SHP77 (cell line): ENCODE data around the gene CAPN15.

Experiments used
- DNase-seq, 2 experiments: peaks; one replicate each; lab custom pipeline; 2025; lab: John Stamatoyannopoulos, UW

Gene CAPN15

DNA sequence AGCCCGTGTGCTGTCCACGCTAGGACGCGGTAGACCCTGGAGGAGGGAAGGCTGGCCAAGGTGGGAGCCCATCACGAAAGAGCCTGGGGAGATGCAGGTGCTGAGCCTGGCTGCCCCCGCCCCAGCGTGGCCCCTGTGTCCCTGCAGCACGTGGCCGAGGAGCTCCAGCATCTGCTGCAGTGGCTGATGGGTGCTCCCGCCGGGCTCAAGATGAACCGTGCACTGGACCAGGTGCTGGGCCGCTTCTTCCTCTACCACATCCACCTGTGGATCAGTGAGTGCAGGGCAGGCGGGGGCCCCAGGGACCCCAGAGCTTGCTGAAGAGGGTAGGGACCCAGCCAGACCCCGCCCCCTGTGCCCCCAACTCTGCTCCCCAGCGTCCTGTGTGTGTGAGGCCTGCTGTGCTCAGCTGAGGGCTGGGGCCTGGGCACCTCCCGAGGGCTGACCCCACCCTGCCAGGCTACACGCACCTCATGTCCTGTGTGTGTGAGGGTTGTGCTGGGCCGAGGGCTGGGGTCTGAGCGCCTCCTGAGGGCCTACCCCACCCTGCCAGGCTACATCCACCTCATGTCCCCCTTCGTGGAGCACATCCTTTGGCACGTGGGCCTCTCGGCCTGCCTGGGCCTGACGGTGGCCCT is 50.8 kb downstream of the CAPN15 start:
- no peak for DNase-seq

- DNase-seq = peak; percentile 63 to 82
Observed at GRCh38 chr16:578870-579405, 51.4 kb downstream of the CAPN15 start.

GRCh38 chr16:580141-580945 is 52.8 kb downstream of the CAPN15 start:
- DNase-seq = no peak

DNA sequence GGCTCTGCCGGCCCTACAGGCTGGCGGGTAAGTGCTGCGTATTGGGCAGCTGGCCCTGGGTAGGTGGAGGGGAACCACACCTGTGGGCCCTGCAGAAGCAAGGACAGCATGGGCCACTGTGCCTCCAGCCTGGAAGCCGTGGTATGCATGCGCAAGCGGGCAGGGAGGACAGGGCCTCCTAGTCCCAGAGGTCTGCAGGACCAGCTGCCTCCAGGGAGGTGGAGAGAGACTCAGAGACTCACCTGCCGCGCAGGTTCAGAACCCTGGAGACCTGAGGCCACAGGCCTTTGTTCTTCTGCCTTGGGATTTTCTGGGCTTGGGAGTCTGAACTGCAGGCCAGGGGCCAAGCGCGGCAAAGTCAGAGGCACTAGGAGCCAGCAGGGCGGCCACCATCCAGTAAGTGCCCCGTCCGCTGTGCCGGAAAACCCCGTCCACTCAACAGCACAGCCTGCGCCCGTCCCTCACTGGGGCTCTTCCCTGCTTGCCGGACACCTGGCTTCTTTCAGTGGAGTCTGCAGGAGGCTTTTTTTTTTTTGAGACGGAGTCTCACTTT is 53.5 kb downstream of the CAPN15 start:
- no peak for DNase-seq

DNA sequence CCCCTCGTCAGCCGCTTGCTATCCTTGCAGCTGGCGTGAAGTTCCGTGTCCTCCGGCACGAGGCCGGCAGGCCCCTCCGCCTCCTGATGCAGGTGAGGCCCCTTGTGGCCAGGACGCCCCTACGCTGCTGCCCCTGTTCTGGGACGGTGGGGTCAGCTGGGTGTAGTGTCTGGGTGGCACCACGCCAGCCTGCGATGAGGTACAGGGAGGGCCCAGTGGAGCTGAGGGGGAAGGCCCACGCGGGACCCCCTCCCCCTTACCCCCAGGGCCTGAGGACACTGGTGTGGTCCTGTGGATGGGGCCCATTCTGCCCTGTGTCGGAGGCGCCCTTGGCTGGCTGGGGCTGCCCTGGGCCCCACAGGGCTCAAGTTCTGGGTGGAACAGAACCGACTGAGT is 54.7 kb downstream of the CAPN15 start:
- DNase-seq = no peak

GRCh38 chr16:582614-583331 is 55.3 kb downstream of the CAPN15 start:
- no peak for DNase-seq

- DNase-seq = no peak
Observed at GRCh38 chr16:583470-583814, 55.9 kb downstream of the CAPN15 start.

DNA sequence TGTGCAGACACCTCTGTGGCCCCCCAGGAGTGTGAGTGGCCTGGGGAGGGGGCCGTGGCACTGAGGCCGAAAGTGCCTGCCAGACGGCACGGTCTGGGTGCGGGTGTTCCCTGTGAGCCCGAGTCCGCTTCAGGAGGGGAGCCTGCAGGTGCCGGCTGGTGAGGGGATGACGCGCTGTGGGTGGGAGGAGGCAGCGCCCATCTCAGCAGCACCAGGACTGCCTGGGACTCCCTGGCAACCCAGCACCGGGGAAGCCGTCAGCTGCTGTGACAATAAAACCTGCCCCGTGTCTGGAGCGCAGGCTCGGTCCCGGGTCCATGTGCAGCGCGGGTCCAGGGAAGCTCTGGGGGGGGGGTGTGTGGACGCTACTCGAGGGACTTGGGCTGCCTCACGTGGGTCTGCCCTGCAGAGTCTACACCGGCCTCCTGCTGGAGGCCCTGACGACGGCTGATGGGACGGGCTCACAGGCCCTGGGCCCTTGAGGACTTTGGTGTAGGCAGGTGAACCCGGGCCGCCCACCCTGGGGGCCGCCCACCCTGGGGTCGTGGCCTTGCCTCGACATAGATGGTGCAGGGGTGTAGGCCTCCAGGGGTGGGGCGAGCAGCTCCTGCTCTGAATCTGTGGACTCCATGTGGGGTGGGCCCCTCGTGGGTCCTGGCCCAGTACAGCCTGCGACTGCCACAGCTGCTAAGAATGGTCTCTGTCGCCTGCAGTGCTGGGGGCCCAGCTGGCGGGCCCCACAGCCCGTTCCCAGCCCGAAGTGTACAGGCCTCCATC is 56.5 kb downstream of the CAPN15 start:
- DNase-seq = peak in 1 of 2 experiments; percentile 57

- peak in 1 of 2 experiments; percentile 48 for DNase-seq
Observed at GRCh38 chr16:585351-585750, 57.8 kb downstream of the CAPN15 start.

GRCh38 chr16:586047-586644 is 58.6 kb downstream of the CAPN15 start:
- no peak for DNase-seq

GRCh38 chr16:586645-587590 is 59.4 kb downstream of the CAPN15 start:
- no peak for DNase-seq

DNA sequence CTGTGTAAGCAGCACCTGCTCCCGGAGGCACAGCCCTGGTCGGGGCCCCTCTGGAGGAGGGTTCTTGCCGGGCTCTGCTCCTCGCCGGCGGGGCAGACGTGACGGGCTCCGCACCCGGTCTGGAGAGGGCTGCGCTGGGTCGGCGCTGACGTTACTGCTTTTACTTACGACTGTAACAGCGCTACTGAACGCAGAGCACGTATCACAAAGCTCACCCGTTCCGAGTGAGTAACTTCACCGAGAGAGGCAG is 61.1 kb downstream of the CAPN15 start:
- DNase-seq = no peak

DNA sequence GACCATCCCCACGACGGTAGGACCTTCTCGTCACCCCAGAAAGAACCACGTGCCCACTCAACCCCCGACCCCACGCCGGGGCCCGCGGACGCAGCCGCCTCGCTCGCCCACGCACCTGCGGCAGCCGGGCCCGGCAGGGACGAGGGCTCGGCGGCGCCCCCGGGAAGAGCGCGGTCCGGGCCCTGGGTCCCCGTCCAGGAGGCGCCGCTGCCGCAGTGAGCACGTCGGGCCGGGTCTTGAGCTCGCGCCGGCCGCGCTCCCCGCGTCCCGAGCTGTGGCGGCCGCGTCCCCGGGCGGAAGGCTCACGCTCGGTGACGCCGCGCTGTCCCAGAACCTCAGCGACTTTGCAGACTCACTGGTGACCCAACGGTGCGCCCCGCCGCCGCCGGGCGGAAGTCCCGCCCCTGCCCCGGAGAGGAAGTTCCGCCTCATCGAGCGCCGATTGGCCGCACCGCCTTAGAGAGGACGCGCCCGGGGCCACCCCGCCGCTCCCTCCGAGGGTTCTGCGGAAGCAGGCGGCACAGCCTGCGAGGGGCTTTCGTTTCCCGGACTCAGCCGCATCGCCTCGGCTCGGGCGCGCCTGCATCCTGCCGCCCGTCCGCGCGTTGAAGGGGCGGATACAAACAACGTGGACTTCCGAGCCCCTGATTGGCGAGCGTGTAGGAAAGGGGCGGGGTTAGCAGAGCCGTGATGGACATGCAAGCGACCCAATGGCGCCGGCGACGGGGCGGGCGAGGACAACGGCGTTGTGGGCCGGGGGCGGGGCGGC is 61.6 kb downstream of the CAPN15 start:
- peak; percentile 86 to 88 for DNase-seq

DNA sequence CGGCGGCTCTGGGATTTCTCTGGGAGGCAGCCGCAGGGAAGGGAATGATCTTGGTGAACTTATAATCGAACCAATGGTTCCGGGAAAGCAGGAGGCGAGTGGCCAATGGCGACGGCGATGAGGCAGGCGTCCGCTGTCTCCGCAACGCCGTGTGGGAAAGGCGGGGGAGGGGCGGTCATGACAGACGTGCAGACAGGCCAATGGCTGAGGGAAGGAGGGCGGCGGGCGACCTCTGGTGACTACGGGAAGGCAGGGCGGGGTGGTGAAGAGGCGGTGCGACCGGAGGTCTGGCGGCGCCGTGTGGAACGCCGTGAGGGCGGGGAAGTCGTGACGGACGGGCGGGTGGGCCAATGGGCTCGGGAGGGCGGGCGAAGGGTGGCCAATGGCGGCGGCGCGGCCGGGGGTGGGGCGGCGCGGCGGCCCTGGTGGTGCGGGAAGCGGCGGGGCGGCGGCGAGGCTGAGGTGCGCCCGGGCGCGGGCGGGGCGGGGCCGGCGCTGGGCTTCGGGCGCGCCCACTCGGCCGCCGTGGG is 62.2 kb downstream of the CAPN15 start, which contains the start of gene RAB40C:
TSS of gene RAB40C (plus strand) at position 409 of the 530 bp plus-strand sequence. CDS start 226 bp downstream, outside the sequence.
- peak; percentile 92 to 97 for DNase-seq

GRCh38 chr16:590188-590814 is 62.8 kb downstream of the CAPN15 start:
- no peak for DNase-seq

DNA sequence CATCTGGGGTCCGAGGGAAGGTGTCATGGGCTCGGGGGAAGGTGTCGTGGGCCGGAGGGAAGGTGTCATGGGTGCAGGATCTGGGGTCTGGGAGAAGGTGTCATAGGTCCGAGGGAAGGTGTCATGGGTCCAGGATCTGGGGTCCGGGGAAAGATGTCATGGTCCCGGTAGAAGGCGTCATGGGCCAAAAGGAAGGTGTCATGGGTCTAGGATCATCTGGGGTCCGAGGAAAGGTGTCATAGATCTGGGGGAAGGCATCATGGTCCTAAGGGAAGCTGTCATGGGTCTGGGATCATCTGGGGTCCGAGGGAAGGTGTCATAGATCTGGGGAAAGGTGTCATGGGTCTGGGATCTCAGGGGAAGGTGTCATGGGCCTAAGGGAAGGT is 63.3 kb downstream of the CAPN15 start:
- DNase-seq = no peak

DNA sequence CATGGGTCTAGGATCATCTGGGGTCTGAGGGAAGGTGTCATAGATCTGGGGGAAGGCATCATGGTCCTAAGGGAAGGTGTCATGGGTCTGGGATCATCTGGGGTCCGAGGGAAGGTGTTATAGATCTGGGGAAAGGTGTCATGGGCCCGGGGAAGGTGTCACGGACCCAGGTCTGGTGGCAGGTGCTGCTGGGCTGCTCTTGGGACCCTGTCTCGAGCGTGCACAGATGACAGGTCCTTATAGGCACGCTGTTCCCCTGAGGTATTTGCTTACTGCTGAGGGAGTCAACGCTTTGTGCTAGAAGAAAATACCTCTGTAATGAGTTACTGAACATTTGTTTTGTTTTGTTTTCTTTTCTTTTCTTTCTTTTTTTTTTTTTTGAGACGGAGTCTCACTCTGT is 63.7 kb downstream of the CAPN15 start:
- no peak for DNase-seq

DNA sequence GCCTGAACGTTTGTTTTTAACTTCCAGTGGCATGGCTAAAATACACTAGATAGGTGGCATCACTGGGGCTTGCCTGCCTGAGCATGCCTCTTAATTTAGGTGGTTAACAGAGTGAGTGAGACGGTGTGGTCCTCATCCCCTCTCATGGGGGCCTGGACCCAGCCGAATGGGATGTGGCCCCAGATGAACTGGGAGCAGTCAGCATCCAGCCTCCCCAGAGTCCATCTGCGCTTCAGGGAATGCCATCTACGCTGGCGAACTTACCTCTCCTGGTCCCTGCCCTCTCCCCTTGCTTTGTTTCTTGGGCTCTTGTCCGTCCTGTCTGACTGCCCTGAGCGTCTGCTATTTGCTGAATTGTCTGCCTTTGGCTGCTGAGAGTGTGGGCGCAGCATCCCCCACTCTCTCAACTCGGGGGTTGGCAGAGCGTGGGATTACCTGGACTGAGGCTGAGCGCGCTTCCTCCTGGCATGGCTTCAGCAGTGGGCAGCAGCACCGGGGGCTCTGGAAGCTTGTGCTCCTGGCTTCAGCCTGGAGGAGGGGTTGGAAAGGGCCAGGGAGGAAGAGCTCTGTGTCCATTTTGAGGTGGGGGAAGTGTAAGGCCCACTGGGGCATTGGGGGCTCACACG is 64.5 kb downstream of the CAPN15 start:
- DNase-seq = no peak
